ENCODE measurements around the gene CTAGE8. TPM values are rescaled to one million over a fixed set of nuclear protein-coding genes. Genes with fewer than 3 reads are reported as not detected.
"Not testable (repeated sequence)": the region's sequence is repeated elsewhere in the genome, so short reads cannot be mapped to it uniquely, and the experiment has no call there.

The CTAGE8 gene
- total RNA-seq, 4 donors from 2014 or later: 0.42 to 1.5 (median 0.71) TPM; not detected in 1

- 76% methylated on average over 5 of the region's 5 CpGs for WGBS
- Histone ChIP-seq H3K4me1 (no peaks in the 10 kb centered on the region), H3K4me3 (no peak overlapping the region), H3K27ac (replicated peaks in 1 of 4) (no peak overlapping the region), H3K36me3 (no peaks in the 10 kb centered on the region), H3K9me3 (no peaks in the 10 kb centered on the region), H3K27me3 (no peaks in the 10 kb centered on the region)
- peak; percentile 64 for DNase-seq (ENCODE audit: extremely low spot score)
- no peak for TF ChIP-seq EP300 (IDR thresholded peaks at IDR 0.05)
- TF ChIP-seq POLR2A (IDR thresholded peaks at IDR 0.05; ENCODE audit: low read depth): no peak
- TF ChIP-seq CTCF (IDR thresholded peaks at IDR 0.05): no peak
- TF ChIP-seq POLR2AphosphoS5 (IDR thresholded peaks at IDR 0.05): no peak
- intact Hi-C loops (cut with DNase I): no loop called here
Observed at GRCh38 chr7:144255471-144255897, 13.6 kb downstream of the CTAGE8 start.

- H3K27ac ChIP-seq (replicated peaks in 1 of 4); H3K9me3 ChIP-seq; H3K4me3 ChIP-seq; H3K36me3 ChIP-seq; DNase-seq (ENCODE audit: extremely low spot score); H3K4me1 ChIP-seq; intact Hi-C loops (cut with DNase I); H3K27me3 ChIP-seq: not testable (repeated sequence)
- no CpG with 5 or more reads among the region's 4 CpGs for WGBS
Observed at GRCh38 chr7:144252307-144252706, 16.8 kb downstream of the CTAGE8 start.

- H3K27ac ChIP-seq (replicated peaks in 1 of 4); H3K4me1 ChIP-seq; H3K9me3 ChIP-seq; intact Hi-C loops (cut with DNase I); H3K4me3 ChIP-seq; H3K36me3 ChIP-seq; DNase-seq (ENCODE audit: extremely low spot score); H3K27me3 ChIP-seq: not testable (repeated sequence)
- WGBS: no CpG with 5 or more reads among the region's 1 CpG
Observed at GRCh38 chr7:144247674-144248330, 21.3 kb downstream of the CTAGE8 start.

GRCh38 chr7:144246967-144247366 is 22.1 kb downstream of the CTAGE8 start:
- H3K9me3 ChIP-seq; H3K36me3 ChIP-seq; DNase-seq (ENCODE audit: extremely low spot score); H3K27me3 ChIP-seq; H3K4me1 ChIP-seq; intact Hi-C loops (cut with DNase I); H3K27ac ChIP-seq (replicated peaks in 1 of 4); H3K4me3 ChIP-seq: not testable (repeated sequence)
- no CpG with 5 or more reads among the region's 5 CpGs for WGBS

- H3K4me3 ChIP-seq; H3K4me1 ChIP-seq; H3K9me3 ChIP-seq; intact Hi-C loops (cut with DNase I); H3K27me3 ChIP-seq; H3K27ac ChIP-seq (replicated peaks in 1 of 4); DNase-seq (ENCODE audit: extremely low spot score); H3K36me3 ChIP-seq: not testable (repeated sequence)
- WGBS: no CpG with 5 or more reads among the region's 2 CpGs
Observed at GRCh38 chr7:144245372-144245771, 23.7 kb downstream of the CTAGE8 start.

GRCh38 chr7:144239365-144239764 is 29.7 kb downstream of the CTAGE8 start, which contains the start of gene OR2A42:
OR2A42 (minus strand) TSS chr7:144239605; CDS start chr7:144232843, 6,762 bp downstream.
- H3K4me1 ChIP-seq; DNase-seq (ENCODE audit: extremely low spot score); H3K9me3 ChIP-seq; intact Hi-C loops (cut with DNase I); H3K36me3 ChIP-seq; H3K27ac ChIP-seq (replicated peaks in 1 of 4); H3K27me3 ChIP-seq; H3K4me3 ChIP-seq: not testable (repeated sequence)
- 71% methylated on average over 1 of the region's 2 CpGs for WGBS

GRCh38 chr7:144238530-144239082 is 30.5 kb downstream of the CTAGE8 start:
- H3K9me3 ChIP-seq; intact Hi-C loops (cut with DNase I); H3K27me3 ChIP-seq; H3K4me1 ChIP-seq; H3K4me3 ChIP-seq; H3K36me3 ChIP-seq; H3K27ac ChIP-seq (replicated peaks in 1 of 4): not testable (repeated sequence)
- peak; percentile 29 for DNase-seq (ENCODE audit: extremely low spot score)
- 84% methylated on average over 2 of the region's 2 CpGs for whole genome bisulfite sequencing

GRCh38 chr7:144233039-144233438 is 36.0 kb downstream of the CTAGE8 start:
- WGBS: 77% methylated on average over 1 of the region's 1 CpG
- DNase-seq (ENCODE audit: extremely low spot score); H3K36me3 ChIP-seq; H3K4me3 ChIP-seq; H3K9me3 ChIP-seq; H3K4me1 ChIP-seq; H3K27ac ChIP-seq (replicated peaks in 1 of 4); H3K27me3 ChIP-seq; intact Hi-C loops (cut with DNase I): not testable (repeated sequence)

GRCh38 chr7:144231027-144231426 is 38.1 kb downstream of the CTAGE8 start:
- no CpG with 5 or more reads among the region's 2 CpGs for WGBS

GRCh38 chr7:144228810-144229209 is 40.3 kb downstream of the CTAGE8 start:
- intact Hi-C loops (cut with DNase I); H3K4me3 ChIP-seq; H3K27ac ChIP-seq (replicated peaks in 1 of 4); H3K9me3 ChIP-seq; H3K36me3 ChIP-seq; H3K4me1 ChIP-seq; H3K27me3 ChIP-seq: not testable (repeated sequence)
- 60% methylated on average over 1 of the region's 3 CpGs for WGBS
- peak; percentile 42 for DNase-seq (ENCODE audit: extremely low spot score)

More at GRCh38 chr7:144231027-144231426, 38.1 kb downstream of the CTAGE8 start:
- H3K9me3 ChIP-seq; H3K4me3 ChIP-seq; H3K36me3 ChIP-seq; H3K27ac ChIP-seq (replicated peaks in 1 of 4); H3K4me1 ChIP-seq; DNase-seq (ENCODE audit: extremely low spot score); intact Hi-C loops (cut with DNase I); H3K27me3 ChIP-seq: not testable (repeated sequence)

- H3K36me3 ChIP-seq; H3K4me3 ChIP-seq; H3K27ac ChIP-seq (replicated peaks in 1 of 4); intact Hi-C loops (cut with DNase I); H3K27me3 ChIP-seq; DNase-seq (ENCODE audit: extremely low spot score); H3K4me1 ChIP-seq; H3K9me3 ChIP-seq: not testable (repeated sequence)
- 73% methylated on average over 3 of the region's 4 CpGs for whole genome bisulfite sequencing
Observed at GRCh38 chr7:144226866-144227265, 42.2 kb downstream of the CTAGE8 start.

GRCh38 chr7:144223675-144224074 is 45.4 kb downstream of the CTAGE8 start:
- H3K36me3 ChIP-seq; H3K4me1 ChIP-seq; H3K4me3 ChIP-seq; DNase-seq (ENCODE audit: extremely low spot score); H3K27ac ChIP-seq (replicated peaks in 1 of 4); intact Hi-C loops (cut with DNase I); H3K27me3 ChIP-seq; H3K9me3 ChIP-seq: not testable (repeated sequence)
